HPDE6-E6E7 (cell line): ENCODE data around the gene SENP7.
A peak's percentile ranks its signal among the peaks of the same experiment; 100 is the strongest.
"Not testable (repeated sequence)": the region's sequence is repeated elsewhere in the genome, so short reads cannot be mapped to it uniquely, and the experiment has no call there.

Experiments used
- DNase-seq: peaks from one replicate; pipeline ENCODE4 v3.0.0; 2011; ENCODE audit warnings: missing footprints; ENCODE audit errors: extremely low spot score

SENP7 gene, protein sequence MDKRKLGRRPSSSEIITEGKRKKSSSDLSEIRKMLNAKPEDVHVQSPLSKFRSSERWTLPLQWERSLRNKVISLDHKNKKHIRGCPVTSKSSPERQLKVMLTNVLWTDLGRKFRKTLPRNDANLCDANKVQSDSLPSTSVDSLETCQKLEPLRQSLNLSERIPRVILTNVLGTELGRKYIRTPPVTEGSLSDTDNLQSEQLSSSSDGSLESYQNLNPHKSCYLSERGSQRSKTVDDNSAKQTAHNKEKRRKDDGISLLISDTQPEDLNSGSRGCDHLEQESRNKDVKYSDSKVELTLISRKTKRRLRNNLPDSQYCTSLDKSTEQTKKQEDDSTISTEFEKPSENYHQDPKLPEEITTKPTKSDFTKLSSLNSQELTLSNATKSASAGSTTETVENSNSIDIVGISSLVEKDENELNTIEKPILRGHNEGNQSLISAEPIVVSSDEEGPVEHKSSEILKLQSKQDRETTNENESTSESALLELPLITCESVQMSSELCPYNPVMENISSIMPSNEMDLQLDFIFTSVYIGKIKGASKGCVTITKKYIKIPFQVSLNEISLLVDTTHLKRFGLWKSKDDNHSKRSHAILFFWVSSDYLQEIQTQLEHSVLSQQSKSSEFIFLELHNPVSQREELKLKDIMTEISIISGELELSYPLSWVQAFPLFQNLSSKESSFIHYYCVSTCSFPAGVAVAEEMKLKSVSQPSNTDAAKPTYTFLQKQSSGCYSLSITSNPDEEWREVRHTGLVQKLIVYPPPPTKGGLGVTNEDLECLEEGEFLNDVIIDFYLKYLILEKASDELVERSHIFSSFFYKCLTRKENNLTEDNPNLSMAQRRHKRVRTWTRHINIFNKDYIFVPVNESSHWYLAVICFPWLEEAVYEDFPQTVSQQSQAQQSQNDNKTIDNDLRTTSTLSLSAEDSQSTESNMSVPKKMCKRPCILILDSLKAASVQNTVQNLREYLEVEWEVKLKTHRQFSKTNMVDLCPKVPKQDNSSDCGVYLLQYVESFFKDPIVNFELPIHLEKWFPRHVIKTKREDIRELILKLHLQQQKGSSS

DNA sequence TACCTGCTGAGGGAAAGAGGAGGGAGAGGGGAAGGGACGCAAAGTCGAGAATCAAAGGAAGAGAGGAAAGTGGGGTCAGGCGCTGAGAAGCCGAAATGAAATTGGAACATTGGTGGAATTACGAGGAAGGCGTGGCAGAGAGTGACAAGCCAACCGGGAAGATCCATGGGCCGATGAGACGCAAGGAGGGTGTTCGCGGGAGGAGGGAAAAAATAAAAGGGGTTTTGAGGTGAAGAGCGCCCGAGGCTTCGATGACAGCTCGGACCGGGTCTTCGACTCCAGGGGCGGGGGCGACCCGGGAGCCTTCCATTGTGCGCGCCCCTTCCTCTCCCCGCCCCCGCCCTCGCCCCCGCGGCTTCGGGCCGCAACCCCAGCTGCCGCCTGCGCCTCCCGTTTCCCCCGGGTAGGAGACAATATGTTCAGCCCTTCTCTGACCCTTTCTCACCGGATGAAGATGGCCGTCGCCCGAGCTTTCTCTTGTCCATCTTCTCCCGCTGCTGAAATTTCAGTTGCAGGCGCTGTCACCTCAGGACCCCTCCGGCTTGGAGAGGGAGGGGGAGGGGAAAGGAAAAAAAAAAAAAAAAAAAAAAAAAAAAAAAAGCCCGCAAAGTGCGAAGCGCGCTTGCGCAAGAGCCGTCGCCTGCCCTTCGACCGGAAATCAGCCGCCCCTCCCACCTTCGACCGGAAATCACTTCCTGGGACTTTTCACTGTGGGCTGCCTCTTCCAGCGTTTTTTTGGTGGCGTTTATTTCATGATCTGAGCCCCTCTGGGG, at the start of gene SENP7:
Gene SENP7 (minus strand): TSS at position 567 of the 773 bp plus-strand sequence. CDS start 82 bp downstream, at position 485.
- DNase-seq, result peak; percentile 64

DNA sequence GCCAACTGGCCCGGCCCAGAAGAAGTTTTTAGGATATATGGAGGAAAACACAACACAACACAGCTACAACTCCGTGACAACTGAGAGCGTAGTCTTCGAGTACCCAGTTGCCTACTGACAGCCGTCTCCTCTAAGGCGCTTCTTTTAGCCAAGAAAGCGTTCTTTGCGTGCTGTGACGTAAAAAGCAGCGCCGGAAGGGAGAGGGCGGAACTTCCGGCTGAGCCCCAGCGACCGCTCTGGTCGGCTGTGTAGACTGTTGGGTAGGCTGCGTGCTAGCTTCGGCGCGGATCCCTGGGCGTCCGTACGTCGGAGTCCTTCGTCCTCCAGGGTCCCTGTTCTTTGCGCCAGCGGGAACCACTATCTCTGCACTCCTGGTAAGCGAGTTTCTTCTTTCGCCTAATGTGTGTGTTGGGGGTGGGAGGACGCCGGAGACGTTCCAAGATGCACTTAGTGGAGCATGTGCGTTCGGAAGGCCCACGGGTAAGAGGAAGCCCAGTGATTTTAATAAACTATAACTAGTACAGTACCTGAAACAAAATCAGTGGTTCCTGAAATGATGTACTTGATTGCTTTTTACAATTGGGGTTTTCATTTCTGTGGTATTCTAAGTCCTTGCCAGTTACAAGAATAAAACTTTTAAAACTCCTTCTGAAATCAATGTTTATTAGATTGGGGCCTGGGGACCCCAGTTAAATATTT, 48.8 kb upstream of the SENP7 start, which contains the start of gene TRMT10C:
Gene TRMT10C (plus strand): TSS at position 239 of the 699 bp plus-strand sequence. CDS start 2,914 bp downstream, outside the sequence.
- DNase-seq, result peak; percentile 89

DNA sequence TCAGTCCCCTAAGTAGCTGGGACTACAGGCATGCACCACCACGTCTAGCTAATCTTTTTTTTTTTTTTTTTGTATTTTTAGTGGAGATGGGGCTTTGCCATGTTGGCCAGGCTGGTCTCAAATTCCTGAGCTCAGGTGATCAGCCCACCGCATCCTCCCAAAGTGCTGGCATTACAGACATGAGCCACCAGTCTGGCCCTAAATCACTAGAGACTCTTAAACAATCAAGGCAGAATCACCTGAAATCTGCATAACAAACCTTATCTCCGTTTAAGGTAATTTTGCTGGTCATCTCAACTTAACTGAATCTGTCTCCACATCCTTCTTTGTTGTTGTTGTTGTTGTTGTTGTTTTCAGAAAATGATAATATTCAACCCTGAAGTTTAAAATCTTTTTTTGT, 43.1 kb upstream of the SENP7 start:
- DNase-seq, result no peak

DNA sequence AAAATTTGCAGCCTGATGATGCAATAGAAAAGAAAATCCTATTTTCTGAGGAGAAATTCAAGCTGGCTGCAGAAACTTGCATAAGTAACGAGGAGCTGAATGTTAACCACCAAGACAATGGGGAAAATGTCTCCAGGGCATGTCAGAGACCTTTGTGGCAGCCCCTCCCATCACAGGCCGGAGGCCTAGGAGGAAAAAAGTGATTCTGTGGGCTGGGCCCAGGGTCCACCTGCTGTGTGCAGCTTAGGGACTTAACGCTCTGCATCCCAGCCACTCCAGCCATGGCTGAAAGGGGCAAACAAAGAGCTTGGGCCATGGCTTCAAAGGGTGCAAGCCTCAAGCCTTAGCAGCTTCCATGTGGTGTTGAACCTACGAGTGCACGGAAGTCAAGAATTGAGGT, 40.4 kb upstream of the SENP7 start:
- not testable (repeated sequence) for DNase-seq

DNA sequence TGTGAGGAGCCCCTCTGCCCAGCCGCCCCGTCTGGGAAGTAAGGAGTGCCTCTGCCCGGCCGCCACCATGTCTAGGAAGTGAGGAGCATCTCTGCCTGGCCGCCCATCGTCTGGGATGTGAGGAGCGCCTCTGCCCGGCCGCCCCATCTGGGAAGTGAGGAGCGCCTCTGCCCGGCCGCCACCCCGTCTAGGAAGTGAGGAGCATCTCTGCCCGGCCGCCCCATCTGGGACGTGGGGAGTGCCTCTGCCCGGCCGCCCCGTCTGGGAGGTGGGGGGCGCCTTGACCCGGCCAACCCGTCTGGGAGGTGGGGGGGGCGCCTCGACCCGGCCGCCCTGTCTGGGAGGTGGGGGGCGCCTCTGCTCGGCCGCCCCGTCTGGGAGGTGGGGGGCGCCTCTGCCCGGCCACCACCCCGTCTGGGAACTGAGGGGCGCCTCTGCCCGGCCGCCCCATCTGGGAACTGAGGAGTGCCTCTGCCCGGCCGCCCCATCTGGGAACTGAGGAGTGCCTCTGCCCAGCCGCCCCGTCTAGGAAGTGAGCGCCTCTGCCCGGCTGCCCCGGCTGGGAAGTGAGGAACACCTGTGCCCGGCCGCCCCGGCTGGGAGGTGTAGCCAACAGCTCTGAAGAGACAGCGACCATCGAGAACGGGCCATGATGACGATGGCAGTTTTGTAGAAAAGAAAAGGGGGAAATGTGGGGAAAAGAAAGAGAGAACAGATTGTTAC, 38.5 kb upstream of the SENP7 start:
- DNase-seq, result not testable (repeated sequence)

DNA sequence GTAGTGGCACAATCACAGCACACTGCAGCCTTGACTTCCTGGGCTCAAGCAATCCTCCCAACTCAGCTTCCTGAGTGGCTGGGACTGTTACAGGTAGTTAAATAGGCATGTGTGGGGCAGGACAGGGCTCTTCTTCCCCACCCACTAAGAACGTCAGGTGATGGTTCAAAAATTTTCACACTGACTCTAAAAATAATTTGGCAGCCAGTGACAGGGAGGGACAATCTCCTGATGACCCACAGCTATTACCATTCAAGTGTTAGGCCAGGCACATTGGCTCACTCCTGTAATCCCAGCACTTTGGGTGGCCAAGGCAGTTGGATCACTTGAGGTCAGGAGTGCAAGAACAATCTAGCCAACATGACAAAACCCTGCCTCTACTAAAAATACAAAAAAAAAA, 36.5 kb upstream of the SENP7 start:
- no peak for DNase-seq

DNA sequence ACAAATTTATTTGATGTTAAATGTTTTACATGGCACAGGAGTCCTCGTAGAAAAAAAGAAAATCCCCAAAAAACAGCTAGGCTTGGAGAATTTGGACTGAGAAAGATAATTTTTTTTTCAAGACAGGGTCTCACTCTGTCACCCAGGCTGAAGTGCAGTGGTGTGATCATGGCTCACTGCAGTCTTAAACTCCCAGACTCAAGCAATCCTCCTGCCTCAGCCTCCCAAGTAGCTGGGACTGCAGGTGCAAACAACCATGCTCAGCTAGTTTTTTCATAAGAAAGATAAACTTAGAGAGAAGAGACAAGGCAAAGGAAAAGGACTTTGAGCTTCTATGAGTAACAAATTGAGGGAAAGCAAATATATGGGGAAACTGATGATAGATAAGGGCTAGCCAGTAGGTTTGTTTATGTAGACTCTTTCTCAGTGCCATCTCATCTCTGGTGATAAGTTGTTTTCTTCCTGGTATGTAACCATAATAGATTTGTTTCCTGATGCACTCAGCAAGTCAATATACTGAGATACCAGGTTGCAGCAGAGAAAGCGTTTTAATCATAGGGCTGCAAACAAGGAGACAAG, 35.6 kb upstream of the SENP7 start:
- no peak for DNase-seq

DNA sequence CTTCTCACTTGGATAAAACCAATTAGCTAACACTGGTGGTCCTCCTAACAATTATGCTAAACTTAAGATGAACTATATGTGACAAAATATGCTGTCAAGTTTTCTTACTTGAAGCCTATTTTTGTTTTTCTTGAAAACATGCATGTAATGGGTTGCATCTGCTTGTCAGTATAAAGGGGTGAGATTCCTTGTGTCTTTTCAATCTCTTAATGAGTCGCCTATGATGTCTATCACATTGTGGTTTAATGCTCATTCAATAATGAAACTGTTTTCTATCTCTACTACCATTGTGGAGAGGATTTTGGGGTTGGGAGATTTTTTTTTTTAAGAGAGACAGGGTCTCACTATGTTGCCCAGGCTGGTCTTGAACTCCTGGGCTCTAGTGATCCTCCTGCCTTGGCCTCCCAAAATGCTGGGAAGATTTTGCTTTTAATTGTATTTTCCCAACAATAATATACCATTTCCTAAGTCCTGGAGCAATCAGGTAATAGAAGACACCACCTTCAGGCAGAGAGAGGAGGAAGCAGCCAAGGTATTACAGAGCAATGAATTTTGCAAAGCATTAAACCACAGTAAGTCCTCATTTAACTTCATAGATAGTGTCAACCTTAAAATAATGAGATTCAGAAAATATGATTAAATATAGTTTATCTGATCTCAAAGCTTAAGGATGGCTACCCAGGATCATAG, 31.3 kb upstream of the SENP7 start:
- DNase-seq, result no peak

DNA sequence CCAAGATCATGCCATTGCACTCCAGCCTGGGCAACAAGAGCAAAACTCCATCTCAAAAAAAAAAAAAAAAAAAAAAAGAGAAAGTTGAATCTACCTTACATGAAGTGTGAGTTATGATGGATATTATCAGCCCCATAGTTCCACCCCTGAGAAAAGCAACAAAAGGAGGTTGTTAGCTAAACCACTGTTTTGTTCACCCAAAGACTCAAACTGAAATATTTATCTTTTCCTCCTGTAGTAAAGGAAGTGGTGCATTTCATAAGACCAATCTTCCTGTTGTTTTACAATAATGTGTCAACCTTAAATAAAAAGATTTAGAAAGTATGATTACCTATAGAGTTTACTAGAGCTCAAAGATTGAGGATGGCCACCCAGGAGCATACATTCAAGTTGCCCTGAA, 29.9 kb upstream of the SENP7 start:
- no peak for DNase-seq

DNA sequence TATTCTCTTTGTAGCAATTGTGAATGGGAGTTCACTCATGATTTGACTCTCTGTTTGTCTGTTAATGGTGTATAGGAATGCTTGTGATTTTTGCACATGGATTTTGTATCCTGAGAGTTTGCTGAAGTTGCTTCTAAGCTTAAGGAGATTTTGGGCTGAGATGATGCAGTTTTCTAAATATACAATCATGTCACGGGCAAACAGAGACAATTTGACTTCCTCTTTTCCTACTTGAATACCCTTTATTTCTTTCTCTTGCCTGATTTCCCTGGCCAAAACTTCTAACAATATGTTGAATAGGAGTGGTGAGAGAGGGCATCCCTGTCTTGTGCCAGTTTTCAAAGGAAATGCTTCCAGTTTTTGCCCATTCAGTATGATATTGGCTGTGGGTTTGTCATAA, 23.9 kb upstream of the SENP7 start:
- not testable (repeated sequence) for DNase-seq

DNA sequence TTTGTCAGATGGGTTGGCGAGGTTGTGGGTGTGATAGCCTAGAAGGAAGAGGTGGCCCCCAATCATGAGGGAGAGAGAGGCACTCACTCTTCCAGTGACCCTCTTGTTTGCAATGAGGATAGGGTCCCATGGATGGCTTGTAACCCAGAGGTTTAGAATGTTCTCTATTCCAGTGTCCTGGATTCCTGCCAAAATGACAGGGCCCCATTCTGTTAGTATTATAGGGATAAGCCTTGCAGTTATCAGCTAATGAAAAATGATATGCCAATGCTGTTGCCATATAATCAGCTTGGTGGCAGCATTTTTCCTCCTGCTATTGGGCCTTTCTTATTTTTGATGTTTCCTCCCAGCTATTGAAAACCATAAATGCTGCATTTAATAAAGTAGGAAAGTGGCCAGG, 23.3 kb upstream of the SENP7 start:
- no peak for DNase-seq

DNA sequence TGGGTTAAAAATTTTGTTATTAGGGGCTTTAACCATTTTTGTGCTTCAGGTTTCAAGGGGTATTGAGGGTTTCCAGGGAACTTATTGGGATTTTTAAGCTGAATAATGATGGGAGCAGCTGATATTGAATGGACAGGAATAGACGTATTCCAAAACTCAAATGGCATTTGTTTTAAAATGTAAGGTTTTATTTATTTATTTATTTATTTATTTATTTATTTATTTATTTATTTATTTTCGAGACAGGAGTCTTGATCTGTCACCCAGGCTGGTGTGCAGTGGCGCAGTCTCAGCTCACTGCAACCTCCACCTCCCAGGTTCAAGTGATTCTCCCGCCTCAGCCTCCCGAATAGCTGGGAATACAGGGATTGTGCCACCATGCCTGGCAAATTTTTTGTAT, 22.2 kb upstream of the SENP7 start:
- DNase-seq, result no peak

DNA sequence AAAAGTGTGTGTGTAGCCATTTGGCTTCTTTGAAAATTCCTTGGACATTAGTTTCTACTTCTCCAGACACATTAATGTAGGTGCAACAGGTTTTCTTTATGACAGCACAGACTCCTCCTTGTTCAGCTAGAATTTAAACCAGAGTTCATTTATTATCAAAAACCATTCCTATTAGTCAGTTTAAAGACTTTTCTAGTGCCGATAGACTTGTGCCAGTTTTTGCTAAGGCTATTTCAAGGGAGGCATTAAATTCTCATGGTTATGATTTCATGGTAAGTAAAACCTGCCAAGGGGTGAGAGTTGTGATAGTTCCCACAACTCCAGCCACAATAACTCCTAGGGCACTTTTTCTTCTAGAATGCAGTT, 20.6 kb upstream of the SENP7 start:
- no peak for DNase-seq

DNA sequence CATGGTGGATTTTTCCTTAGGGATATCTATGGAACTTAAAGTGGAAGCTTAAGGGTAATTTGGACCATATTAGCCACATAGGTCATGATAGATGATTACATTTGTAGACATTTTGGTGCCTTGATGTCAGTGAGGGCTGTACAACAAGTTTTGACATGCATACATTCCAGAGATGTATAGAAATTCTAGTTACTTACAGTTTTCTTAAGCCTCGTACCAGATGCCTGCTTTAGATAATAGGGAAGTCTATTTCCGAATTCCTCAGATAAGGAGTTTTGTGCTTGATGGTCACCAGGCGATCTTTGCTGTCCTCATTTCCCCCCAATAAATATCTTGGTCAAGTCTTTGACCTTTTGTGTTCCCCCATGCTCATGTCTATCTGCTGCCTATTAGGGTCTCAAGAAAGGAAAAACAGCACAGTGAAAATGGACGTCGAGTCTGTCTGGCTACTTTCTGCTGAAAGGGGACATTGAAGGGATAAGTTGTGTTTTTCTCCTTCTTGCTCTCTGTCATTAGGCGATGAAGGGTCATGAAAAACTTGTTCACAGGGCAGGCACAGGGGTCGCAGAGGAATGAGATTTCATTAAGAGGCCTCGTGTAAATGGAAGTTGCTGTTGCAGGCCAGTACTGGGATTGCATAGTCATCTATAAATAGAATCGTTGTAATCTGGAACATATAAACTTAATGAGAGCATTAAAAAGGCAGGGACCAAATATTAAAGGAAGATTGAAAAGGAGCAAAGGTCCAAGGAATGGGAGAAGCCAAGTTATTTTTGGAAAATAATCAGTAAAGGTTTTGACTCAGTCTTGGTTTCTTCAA, 20.0 kb upstream of the SENP7 start:
- no peak for DNase-seq

DNA sequence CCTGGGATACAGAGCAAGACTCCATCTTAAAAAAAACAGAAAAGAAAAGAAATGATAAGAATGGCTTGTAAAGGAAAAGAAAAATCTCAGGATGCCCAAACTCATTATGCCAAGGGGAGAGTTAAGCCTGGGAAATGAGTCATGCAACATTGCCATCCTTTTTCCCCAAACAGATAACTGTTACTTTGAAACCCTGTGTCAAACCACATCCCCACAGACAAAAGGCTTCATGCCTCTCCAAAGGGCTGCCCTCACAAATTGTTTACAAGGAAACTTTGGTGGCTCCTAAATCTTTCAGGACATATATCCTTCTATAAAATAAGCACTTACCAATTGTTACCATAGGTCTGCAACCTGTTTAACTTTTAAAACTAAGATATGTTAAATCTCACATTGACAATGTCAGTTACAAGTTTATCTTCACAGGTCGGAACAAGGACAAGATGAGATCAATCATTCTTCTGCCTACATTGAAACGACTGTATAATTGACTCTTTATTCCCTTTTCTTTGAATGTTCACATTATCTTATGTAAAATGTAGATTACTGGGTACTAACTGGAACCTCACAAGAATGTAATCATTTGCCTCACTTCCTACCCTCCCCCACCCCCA, 18.6 kb upstream of the SENP7 start:
- DNase-seq, result no peak

DNA sequence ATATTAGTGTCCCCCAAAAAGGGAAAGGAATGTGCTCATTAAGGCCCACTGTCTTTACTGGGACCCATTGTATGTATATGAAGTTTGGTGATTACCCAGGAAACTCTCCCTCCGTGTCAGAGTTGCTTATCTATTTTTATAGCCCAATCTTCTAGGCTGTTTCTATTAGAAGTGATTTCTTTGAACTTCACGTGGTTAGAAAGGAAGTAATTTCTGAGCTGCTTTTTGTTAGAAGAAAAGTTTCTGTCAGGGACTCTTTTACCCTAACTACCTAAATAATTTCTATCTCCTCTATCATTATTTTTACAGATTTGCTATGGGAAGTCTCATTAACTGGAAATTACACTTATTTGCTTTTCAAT, 17.7 kb upstream of the SENP7 start:
- DNase-seq, result no peak

DNA sequence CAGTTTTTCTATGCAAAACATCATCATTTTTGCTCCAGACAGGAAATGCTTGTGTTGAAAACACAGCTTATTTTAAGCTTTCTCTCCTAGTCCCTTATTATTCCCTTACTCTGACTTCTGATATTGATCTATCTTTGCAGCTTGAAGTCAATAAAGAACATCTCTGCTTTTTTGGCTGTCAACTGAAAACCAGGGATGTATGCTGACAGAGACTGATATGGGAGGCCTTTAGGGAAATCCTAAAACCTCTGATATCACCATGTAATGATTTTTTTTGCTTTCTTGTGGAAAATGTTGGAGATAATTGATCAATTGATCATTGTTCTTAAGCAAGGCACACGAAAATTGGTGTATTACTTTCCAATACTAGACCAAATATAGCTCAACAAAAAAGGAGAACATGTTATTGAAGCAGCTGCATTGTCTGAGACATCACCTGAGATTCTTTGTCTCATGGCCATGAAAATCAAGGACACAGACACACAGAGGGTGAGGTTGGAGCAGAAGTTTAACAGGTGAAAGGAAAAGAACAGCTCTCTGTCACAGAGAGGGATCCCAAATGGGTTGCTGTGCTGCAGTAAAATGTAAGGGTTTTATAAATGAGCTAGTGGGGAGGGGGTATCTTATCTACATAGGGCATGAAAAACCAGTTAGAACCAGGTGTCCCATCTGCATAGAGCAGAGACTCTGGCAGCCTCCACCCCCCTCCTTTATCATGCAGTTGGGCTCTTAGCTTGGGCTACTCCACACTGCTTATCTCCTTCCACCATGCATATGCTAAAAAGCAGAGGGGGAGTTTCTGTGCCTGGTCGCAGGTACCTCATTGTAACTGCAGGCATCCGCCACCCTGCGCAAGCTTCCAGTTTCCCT, 17.0 kb upstream of the SENP7 start:
- DNase-seq, result no peak
